GM19438 (cell line): Measurements from ENCODE around the gene ARRDC3.
A peak's percentile ranks its signal among the peaks of the same experiment; 100 is the strongest.
"Not testable (repeated sequence)": the region's sequence is repeated elsewhere in the genome, so short reads cannot be mapped to it uniquely, and the experiment has no call there.

Source experiments
- ATAC-seq: cut with Tn5 transposase; IDR thresholded peaks from one replicate; pipeline ENCODE4 v1.9.1; 2021; ENCODE audit warnings: low read depth; ENCODE audit not compliant: unreplicated experiment

Gene ARRDC3, protein sequence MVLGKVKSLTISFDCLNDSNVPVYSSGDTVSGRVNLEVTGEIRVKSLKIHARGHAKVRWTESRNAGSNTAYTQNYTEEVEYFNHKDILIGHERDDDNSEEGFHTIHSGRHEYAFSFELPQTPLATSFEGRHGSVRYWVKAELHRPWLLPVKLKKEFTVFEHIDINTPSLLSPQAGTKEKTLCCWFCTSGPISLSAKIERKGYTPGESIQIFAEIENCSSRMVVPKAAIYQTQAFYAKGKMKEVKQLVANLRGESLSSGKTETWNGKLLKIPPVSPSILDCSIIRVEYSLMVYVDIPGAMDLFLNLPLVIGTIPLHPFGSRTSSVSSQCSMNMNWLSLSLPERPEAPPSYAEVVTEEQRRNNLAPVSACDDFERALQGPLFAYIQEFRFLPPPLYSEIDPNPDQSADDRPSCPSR

GRCh38 chr5:91383027-91383955, at the start of gene ARRDC3:
Gene ARRDC3 (minus strand): TSS chr5:91383317. CDS start chr5:91383092, 225 bp downstream.
- ATAC-seq, result peak; percentile 44

DNA sequence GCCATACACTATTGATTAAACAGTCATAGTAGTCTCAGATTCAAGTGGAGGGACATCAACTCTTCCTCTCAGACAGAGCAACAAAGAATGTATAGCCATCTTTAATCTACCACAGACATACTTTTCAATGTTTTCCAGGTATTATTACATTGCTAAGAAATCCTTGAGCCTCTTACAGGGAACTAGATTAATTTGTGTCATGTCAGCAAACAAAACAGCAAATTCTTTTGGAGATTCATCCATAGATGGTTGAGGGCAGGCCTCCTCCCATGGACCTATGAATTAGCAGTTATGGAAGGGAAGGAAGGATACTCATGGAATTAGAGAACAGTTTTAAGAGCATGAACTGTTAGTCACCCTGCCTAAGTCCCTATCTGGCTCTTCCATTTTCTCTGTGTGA, 47.8 kb upstream of the ARRDC3 start:
- ATAC-seq, result no peak

DNA sequence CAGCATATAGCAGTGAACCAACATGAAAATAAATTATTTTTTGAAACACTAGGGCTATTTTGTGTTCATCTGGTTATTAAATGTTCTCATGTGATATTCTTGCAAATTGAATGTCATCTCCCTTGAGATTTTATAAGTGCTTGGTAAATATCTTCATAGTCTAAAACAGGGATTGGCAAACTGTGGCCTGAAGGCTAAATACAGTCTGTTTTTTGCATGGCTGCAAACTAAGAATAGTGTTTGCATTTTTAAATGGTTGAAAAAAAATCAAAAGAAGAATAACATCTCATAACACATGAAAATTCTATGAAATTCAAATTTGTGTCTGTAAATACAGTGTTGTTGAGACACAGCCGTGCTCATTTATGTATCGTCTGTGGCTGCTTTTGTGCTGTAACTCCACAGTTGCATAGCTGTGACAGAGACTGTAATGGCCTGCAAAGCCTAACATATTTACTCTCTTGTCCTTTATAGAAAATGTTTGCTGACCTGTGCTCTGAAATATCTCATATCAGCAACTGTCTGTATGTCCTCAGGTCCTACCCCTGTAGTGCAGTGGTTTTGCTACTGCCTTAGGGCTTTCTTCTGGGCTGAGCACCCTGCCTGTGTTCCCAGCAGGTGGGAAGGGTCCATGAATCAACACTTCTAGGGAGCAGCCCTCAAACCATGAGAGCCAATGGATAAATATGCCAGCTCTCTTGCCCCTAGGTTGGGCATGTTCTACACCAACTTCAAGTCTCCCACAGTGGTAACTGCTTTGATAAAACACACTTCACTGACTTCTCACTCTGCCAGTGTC, 41.7 kb upstream of the ARRDC3 start:
- no peak for ATAC-seq

DNA sequence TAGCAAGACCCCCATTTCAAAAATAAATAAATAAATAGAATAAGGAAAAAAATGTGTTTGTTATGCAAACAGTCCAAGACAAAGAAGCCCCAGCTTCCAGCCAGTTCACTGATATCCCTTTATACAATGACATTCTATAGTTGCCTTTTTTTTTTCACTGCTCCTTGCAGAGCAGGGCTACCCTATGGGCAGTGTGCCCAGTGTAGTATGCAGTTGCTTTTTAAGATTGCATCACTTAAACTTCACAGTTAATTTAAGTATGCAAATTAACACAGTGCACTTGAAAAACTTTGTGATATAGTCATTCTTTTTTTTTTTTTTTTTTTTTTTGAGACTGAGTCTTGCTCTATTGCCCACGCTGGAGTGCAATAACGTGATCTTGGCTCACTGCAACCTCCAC, 40.8 kb upstream of the ARRDC3 start:
- ATAC-seq, result no peak

- no peak for ATAC-seq
These were observed 37.8 kb upstream of the ARRDC3 start for GRCh38 chr5:91420879-91421278.

GRCh38 chr5:91419571-91420537, 36.7 kb upstream of the ARRDC3 start:
- ATAC-seq, result no peak

DNA sequence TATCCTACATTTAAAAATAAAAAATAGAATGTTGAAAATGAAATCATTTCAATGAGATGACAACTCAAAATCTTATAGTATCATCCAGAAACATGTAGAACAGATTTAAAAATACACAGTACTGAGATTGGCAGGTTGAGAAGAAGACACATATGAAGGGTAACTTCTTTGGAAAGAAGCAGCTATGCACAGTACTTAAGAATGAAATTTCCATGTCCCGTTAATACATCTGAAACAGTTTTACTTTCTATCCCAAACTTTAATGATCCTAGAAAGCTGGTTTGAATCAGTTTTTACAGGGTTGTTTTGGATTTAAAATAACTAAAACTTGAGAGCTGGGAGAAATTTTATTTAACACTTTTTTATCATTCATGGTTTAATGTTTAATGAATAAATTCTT, 36.0 kb upstream of the ARRDC3 start:
- ATAC-seq, result no peak

- ATAC-seq, result no peak
These were observed 35.0 kb upstream of the ARRDC3 start for GRCh38 chr5:91418158-91418557.

GRCh38 chr5:91417219-91417618, 34.1 kb upstream of the ARRDC3 start:
- no peak for ATAC-seq

DNA sequence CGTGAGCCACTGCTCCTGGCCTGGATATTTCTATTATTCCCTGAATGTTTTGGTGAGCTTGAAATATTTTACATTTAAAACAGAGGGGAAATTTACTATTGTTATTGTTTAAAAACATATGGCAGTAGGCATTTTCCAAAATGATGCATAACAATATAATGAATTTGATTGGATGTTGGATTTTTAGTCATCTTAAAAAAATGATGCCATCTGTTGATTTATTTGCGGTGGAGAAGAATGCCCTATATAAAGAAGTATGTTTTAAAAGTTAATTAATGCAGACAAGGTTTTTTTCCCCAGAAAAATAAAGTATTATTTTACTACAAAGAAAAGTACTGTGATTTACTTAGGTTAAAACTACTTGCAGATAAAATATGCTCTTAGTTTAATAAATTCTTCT, 33.4 kb upstream of the ARRDC3 start:
- no peak for ATAC-seq

- ATAC-seq, result no peak
These were observed 26.2 kb upstream of the ARRDC3 start for GRCh38 chr5:91409304-91409703.

DNA sequence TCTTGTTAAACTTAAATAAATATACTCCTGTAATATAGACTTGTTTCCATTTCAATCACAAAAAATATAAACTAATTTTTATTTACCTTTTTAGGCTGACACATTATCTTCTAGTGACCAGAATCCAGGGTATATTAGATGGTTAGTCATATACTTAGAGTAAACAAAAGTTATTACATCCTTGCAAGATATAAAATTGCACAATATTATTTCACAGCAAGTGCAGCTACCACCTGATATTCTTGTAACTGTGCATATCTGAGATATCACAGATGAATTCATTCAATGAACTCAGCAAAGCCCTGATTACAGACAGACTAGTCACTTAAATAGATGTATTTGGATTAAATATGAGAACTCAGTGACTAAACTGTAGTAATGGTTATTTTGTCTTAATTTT, 25.6 kb upstream of the ARRDC3 start:
- no peak for ATAC-seq

GRCh38 chr5:91407204-91407603, 24.1 kb upstream of the ARRDC3 start:
- no peak for ATAC-seq

GRCh38 chr5:91403438-91403837, 20.3 kb upstream of the ARRDC3 start:
- no peak for ATAC-seq

DNA sequence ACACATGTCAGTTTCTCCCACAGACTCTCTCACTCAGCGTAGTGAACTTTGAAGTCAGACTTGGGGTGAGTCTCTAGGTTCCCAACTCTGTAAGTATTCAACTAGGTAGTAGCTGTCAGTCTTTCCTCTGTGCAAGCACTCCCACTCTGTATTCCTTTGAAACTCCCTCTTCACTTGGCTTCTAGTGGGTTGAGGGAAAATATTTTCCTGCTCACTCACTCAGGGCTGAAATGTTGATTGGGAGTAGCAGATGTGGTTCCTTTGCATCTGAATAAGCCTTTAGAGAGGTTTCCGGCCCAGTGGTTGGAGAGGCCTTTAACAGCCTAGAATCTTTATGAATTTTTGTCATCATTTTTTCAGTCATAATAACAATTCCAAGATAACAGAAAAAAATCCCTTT, 18.1 kb upstream of the ARRDC3 start:
- ATAC-seq, result no peak

GRCh38 chr5:91397791-91398190, 14.7 kb upstream of the ARRDC3 start:
- ATAC-seq, result no peak

DNA sequence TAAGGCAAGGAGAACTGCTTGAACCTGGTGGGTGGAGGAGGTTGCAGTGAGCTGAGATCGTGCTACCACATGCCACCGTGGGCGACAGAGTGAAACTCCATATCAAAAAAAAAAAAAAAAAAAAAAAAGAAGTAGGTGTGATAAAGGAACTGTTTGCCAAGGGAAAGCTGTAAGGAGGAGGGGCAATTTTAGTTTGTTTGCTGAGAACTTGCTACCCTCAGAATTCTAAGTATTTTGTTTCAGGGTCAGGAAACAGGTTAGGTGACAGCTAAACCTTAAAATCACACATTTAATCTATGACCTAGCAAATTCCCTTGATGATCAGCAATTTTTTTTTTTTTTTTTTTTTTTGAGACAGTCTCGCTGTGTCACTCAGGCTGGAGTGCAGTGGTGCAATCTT, 7.2 kb upstream of the ARRDC3 start:
- no peak for ATAC-seq

DNA sequence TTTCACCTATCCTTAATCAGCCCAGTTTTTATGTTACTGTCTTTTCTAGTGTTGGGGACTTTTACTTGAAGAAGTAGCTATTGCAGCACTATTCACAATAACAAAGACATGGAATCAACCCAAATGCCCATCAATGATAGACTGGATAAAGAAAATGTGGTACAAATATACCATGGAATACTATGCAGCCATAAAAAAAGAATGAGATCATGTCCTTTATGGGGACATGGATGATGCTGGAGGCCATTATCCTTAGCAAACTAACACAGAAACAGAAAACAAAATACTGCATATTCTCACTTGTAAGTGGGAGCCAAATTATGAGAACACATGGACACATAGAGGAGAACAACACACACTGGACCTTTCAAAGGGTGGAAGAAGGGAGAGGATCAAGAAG, 6.4 kb upstream of the ARRDC3 start:
- not testable (repeated sequence) for ATAC-seq

GRCh38 chr5:91388362-91388761, 5.2 kb upstream of the ARRDC3 start:
- ATAC-seq, result no peak

GRCh38 chr5:91386120-91386519, 3.0 kb upstream of the ARRDC3 start:
- ATAC-seq, result no peak
